Measurements from ENCODE around the gene OR4D2. TPM values are rescaled to one million over a fixed set of nuclear protein-coding genes. Genes with fewer than 3 reads are reported as not detected.

Gene OR4D2
- total RNA-seq (not detected), total RNA-seq (0 to 0.12 (median 0) reads per million in 29 experiments)
- not detected for total RNA-seq (2013)

GRCh38 chr17:58166682-58167081 is at the start of gene OR4D2:
Gene OR4D2, plus strand, starts transcription at chr17:58166982. Its CDS starts 2,674 bp downstream, at chr17:58169656.
- H3K4me1 Mint-ChIP-seq = peaks cover 45 to 62% (median 57%) of the 10 kb centered on the region in 3 donors
- peak within 1 kb of the TSS in 1 of 2 donors; percentile 74 for H3K27ac Mint-ChIP-seq
- Histone ChIP-seq H3K9me3 (no peaks in the 10 kb centered on the region), H3K4me3 (ENCODE audit: control insufficient read depth in 1 of 2, extremely low read depth in 1 of 2, low read length in 1 of 2) (no peak within 1 kb of the TSS), H3K4me1 (ENCODE audit: control insufficient read depth in 1 of 2, extremely low read depth in 1 of 2, insufficient read depth in 2 of 2, low read length in 2 of 2) (peaks cover 18 to 30% of the 10 kb centered on the region in 2 experiments), H3K27ac (ENCODE audit: low read length) (no peak within 1 kb of the TSS), H3K27me3 (replicated peaks in 1 of 2; ENCODE audit: control insufficient read depth in 2 of 2, extremely low read depth in 1 of 2, insufficient read depth in 2 of 2, low read length in 1 of 2) (peaks cover 0 to 2% of the 10 kb centered on the region in 2 experiments), H3K36me3 (ENCODE audit: control insufficient read depth in 2 of 2, extremely low read depth in 1 of 2, insufficient read depth in 1 of 2, low read length in 1 of 2) (no peaks in the 10 kb centered on the region)
- H3K4me3 Mint-ChIP-seq = peak within 1 kb of the TSS in 1 of 3 donors; percentile 47
- H3K27me3 Mint-ChIP-seq = peaks cover 0 to 3% of the 10 kb centered on the region in 2 donors
- ATAC-seq (replicated peaks in 1 of 4) = no peak
- POLR2A ChIA-PET = no interaction called here
- H3K36me3 Mint-ChIP-seq = no peaks in the 10 kb centered on the region
- no peak for DNase-seq
- peaks cover 0 to 5% (median 0%) of the 10 kb centered on the region in 3 donors for H3K9me3 Mint-ChIP-seq
- WGBS (ENCODE audit: insufficient coverage) = 82% methylated on average over 3 of the region's 6 CpGs
- CTCF ChIA-PET = interaction anchor here in 1 of 2 donors (0.6 kb wide), 1 partner anchor 418 kb away, joined by 10 read pairs; no protein-coding TSS in a partner anchor

GRCh38 chr17:58117382-58117781 is 49.4 kb upstream of the OR4D2 start:
- 88% methylated on average over 4 of the region's 5 CpGs for WGBS (ENCODE audit: insufficient coverage)
- ATAC-seq (replicated peaks in 1 of 4) (no peak), DNase-seq (no peak)
- Mint-ChIP-seq H3K4me1 (peaks cover 5 to 13% (median 6%) of the 10 kb centered on the region in 3 donors), H3K27me3 (peaks cover 5 to 14% of the 10 kb centered on the region in 2 donors), H3K27ac (no peak overlapping the region), H3K36me3 (peaks cover 3% of the 10 kb centered on the region), H3K4me3 (no peak overlapping the region), H3K9me3 (no peaks in the 10 kb centered on the region)
- no peak overlapping the region for H3K27ac ChIP-seq (ENCODE audit: low read length)
- no peaks in the 10 kb centered on the region for H3K9me3 ChIP-seq
- H3K4me3 ChIP-seq (ENCODE audit: control insufficient read depth in 1 of 2, extremely low read depth in 1 of 2, low read length in 1 of 2) = no peak overlapping the region
- ChIA-PET POLR2A (no interaction called here), CTCF (no interaction called here)
- H3K27me3 ChIP-seq (replicated peaks in 1 of 2; ENCODE audit: control insufficient read depth in 2 of 2, extremely low read depth in 1 of 2, insufficient read depth in 2 of 2, low read length in 1 of 2) = peaks cover 0 to 19% of the 10 kb centered on the region in 2 experiments
- H3K4me1 ChIP-seq (ENCODE audit: control insufficient read depth in 1 of 2, extremely low read depth in 1 of 2, insufficient read depth in 2 of 2, low read length in 2 of 2) = no peaks in the 10 kb centered on the region
- H3K36me3 ChIP-seq (ENCODE audit: control insufficient read depth in 2 of 2, extremely low read depth in 1 of 2, insufficient read depth in 1 of 2, low read length in 1 of 2) = no peaks in the 10 kb centered on the region

- H3K9me3 ChIP-seq = no peaks in the 10 kb centered on the region
- DNase-seq (no peak), ATAC-seq (replicated peaks in 1 of 4) (no peak)
- Mint-ChIP-seq H3K36me3 (peaks cover 3% of the 10 kb centered on the region), H3K4me1 (peaks cover 9 to 23% (median 11%) of the 10 kb centered on the region in 3 donors), H3K27ac (no peak overlapping the region), H3K27me3 (peaks cover 5 to 14% of the 10 kb centered on the region in 2 donors), H3K9me3 (no peaks in the 10 kb centered on the region), H3K4me3 (no peak overlapping the region)
- H3K4me3 ChIP-seq (ENCODE audit: control insufficient read depth in 1 of 2, extremely low read depth in 1 of 2, low read length in 1 of 2) = no peak overlapping the region
- 68% methylated on average over 3 of the region's 3 CpGs for WGBS (ENCODE audit: insufficient coverage)
- ChIA-PET CTCF (interaction anchor here in 1 of 2 donors (1.0 to 4.6 kb wide), 2 partner anchors 34 to 52 kb away, joined by 3 to 38 read pairs; no protein-coding TSS in a partner anchor), POLR2A (no interaction called here)
- no peaks in the 10 kb centered on the region for H3K36me3 ChIP-seq (ENCODE audit: control insufficient read depth in 2 of 2, extremely low read depth in 1 of 2, insufficient read depth in 1 of 2, low read length in 1 of 2)
- H3K4me1 ChIP-seq (ENCODE audit: control insufficient read depth in 1 of 2, extremely low read depth in 1 of 2, insufficient read depth in 2 of 2, low read length in 2 of 2) = no peaks in the 10 kb centered on the region
- peaks cover 0 to 12% of the 10 kb centered on the region in 2 experiments for H3K27me3 ChIP-seq (replicated peaks in 1 of 2; ENCODE audit: control insufficient read depth in 2 of 2, extremely low read depth in 1 of 2, insufficient read depth in 2 of 2, low read length in 1 of 2)
- H3K27ac ChIP-seq (ENCODE audit: low read length) = no peak overlapping the region
Measured at GRCh38 chr17:58119491-58119890, 47.3 kb upstream of the OR4D2 start.

- POLR2A ChIA-PET = no interaction called here
- peaks cover 3% of the 10 kb centered on the region for H3K36me3 Mint-ChIP-seq
Measured at GRCh38 chr17:58120195-58120822, 46.5 kb upstream of the OR4D2 start.

GRCh38 chr17:58121925-58122324 is 44.9 kb upstream of the OR4D2 start:
- H3K4me3 Mint-ChIP-seq = no peak overlapping the region

More at GRCh38 chr17:58120195-58120822, 46.5 kb upstream of the OR4D2 start:
- no peaks in the 10 kb centered on the region for H3K4me1 ChIP-seq (ENCODE audit: control insufficient read depth in 1 of 2, extremely low read depth in 1 of 2, insufficient read depth in 2 of 2, low read length in 2 of 2)
- no peaks in the 10 kb centered on the region for H3K36me3 ChIP-seq (ENCODE audit: control insufficient read depth in 2 of 2, extremely low read depth in 1 of 2, insufficient read depth in 1 of 2, low read length in 1 of 2)
- no peak overlapping the region for H3K27ac ChIP-seq (ENCODE audit: low read length)
- peak in 29 of 35 experiments; percentile 6 to 83 (median 35) for DNase-seq
- no peaks in the 10 kb centered on the region for H3K9me3 Mint-ChIP-seq
- H3K4me3 Mint-ChIP-seq = no peak overlapping the region
- no CpG with 5 or more reads among the region's 7 CpGs for WGBS (ENCODE audit: insufficient coverage)
- H3K27me3 ChIP-seq (replicated peaks in 1 of 2; ENCODE audit: control insufficient read depth in 2 of 2, extremely low read depth in 1 of 2, insufficient read depth in 2 of 2, low read length in 1 of 2) = peaks cover 0 to 8% of the 10 kb centered on the region in 2 experiments
- H3K4me1 Mint-ChIP-seq = peaks cover 9 to 23% (median 11%) of the 10 kb centered on the region in 3 donors
- H3K27me3 Mint-ChIP-seq = peaks cover 5 to 14% of the 10 kb centered on the region in 2 donors
- H3K27ac Mint-ChIP-seq = no peak overlapping the region
- H3K9me3 ChIP-seq = no peaks in the 10 kb centered on the region
- no peak overlapping the region for H3K4me3 ChIP-seq (ENCODE audit: control insufficient read depth in 1 of 2, extremely low read depth in 1 of 2, low read length in 1 of 2)
- CTCF ChIA-PET = interaction anchor here in 1 of 2 donors (0.5 to 4.6 kb wide), 3 partner anchors 33 to 141 kb away, joined by 3 to 38 read pairs (median 3); no protein-coding TSS in a partner anchor
- peak in 1 of 4 experiments; percentile 50 for ATAC-seq (replicated peaks in 1 of 4)

GRCh38 chr17:58127846-58128245 is 38.9 kb upstream of the OR4D2 start:
- POLR2A ChIA-PET = no interaction called here
- H3K4me3 ChIP-seq (ENCODE audit: control insufficient read depth in 1 of 2, extremely low read depth in 1 of 2, low read length in 1 of 2) = no peak overlapping the region
- H3K4me3 Mint-ChIP-seq = no peak overlapping the region
- H3K27me3 ChIP-seq (replicated peaks in 1 of 2; ENCODE audit: control insufficient read depth in 2 of 2, extremely low read depth in 1 of 2, insufficient read depth in 2 of 2, low read length in 1 of 2) = peaks cover 3% of the 10 kb centered on the region in 2 experiments
- no peaks in the 10 kb centered on the region for H3K27me3 Mint-ChIP-seq
- H3K4me1 ChIP-seq (ENCODE audit: control insufficient read depth in 1 of 2, extremely low read depth in 1 of 2, insufficient read depth in 2 of 2, low read length in 2 of 2) = no peaks in the 10 kb centered on the region
- peaks cover 3 to 6% (median 3%) of the 10 kb centered on the region in 3 donors for H3K4me1 Mint-ChIP-seq
- no peaks in the 10 kb centered on the region for H3K36me3 ChIP-seq (ENCODE audit: control insufficient read depth in 2 of 2, extremely low read depth in 1 of 2, insufficient read depth in 1 of 2, low read length in 1 of 2)
- no peak overlapping the region for H3K27ac Mint-ChIP-seq
- ATAC-seq (replicated peaks in 1 of 4) (no peak), DNase-seq (no peak)
- no CpG with 5 or more reads among the region's 1 CpG for WGBS (ENCODE audit: insufficient coverage)
- no peaks in the 10 kb centered on the region for H3K9me3 Mint-ChIP-seq
- CTCF ChIA-PET = interaction anchor here in 1 of 2 donors (0.8 kb wide), 1 partner anchor 45 kb away, joined by 3 read pairs; no protein-coding TSS in a partner anchor
- H3K36me3 Mint-ChIP-seq = no peaks in the 10 kb centered on the region
- no peaks in the 10 kb centered on the region for H3K9me3 ChIP-seq
- no peak overlapping the region for H3K27ac ChIP-seq (ENCODE audit: low read length)

More at GRCh38 chr17:58121925-58122324, 44.9 kb upstream of the OR4D2 start:
- ChIA-PET CTCF (interaction anchor here (0.6 to 4.6 kb wide), 12 partner anchors 32 to 1195 kb away, joined by 3 to 38 read pairs (median 3); partner anchors contain the start of gene MKS1 (in 1 of the 2)), POLR2A (no interaction called here)
- H3K9me3 Mint-ChIP-seq = no peaks in the 10 kb centered on the region
- 51% methylated on average over 3 of the region's 5 CpGs for WGBS (ENCODE audit: insufficient coverage)
- peak in 3 of 4 experiments; percentile 69 to 90 (median 81) for ATAC-seq (replicated peaks in 1 of 4)
- peak in 32 of 35 experiments; percentile 9 to 78 (median 34) for DNase-seq
- no peak overlapping the region for H3K27ac Mint-ChIP-seq
- H3K4me1 Mint-ChIP-seq = peaks cover 9 to 23% (median 11%) of the 10 kb centered on the region in 3 donors
- peaks cover 5 to 13% of the 10 kb centered on the region in 2 donors for H3K27me3 Mint-ChIP-seq
- H3K27me3 ChIP-seq (replicated peaks in 1 of 2; ENCODE audit: control insufficient read depth in 2 of 2, extremely low read depth in 1 of 2, insufficient read depth in 2 of 2, low read length in 1 of 2) = no peaks in the 10 kb centered on the region
- peaks cover 3% of the 10 kb centered on the region for H3K36me3 Mint-ChIP-seq
- no peak overlapping the region for H3K4me3 ChIP-seq (ENCODE audit: control insufficient read depth in 1 of 2, extremely low read depth in 1 of 2, low read length in 1 of 2)
- no peaks in the 10 kb centered on the region for H3K4me1 ChIP-seq (ENCODE audit: control insufficient read depth in 1 of 2, extremely low read depth in 1 of 2, insufficient read depth in 2 of 2, low read length in 2 of 2)
- no peaks in the 10 kb centered on the region for H3K36me3 ChIP-seq (ENCODE audit: control insufficient read depth in 2 of 2, extremely low read depth in 1 of 2, insufficient read depth in 1 of 2, low read length in 1 of 2)
- no peaks in the 10 kb centered on the region for H3K9me3 ChIP-seq
- H3K27ac ChIP-seq (ENCODE audit: low read length) = no peak overlapping the region

All from T-cell (primary cell).